Endothelial cell of umbilical vein (primary cell): ENCODE results near the gene TMPRSS3.

Source experiments
- CTCF ChIP-seq, 2 donors: IDR thresholded peaks; 1 replicate in 1 of 2; 2 replicates in 1 of 2; pipeline ENCODE4 v1.5.1; 2011; ENCODE audit warnings: low read length in 2 of 2, mild to moderate bottlenecking in 2 of 2, moderate library complexity in 2 of 2, control low read depth in 1 of 2, inconsistent platforms in 1 of 2, low read depth in 1 of 2; ENCODE audit not compliant: insufficient read depth in 1 of 2; ENCODE audit errors: extremely low read depth in 1 of 2
- EZH2 ChIP-seq: IDR thresholded peaks from 2 replicates; pipeline ENCODE4 v1.6.1; 2012; ENCODE audit warnings: borderline replicate concordance, low read depth, mild to moderate bottlenecking, moderate library complexity, low read length, inconsistent platforms; ENCODE audit not compliant: severe bottlenecking
- FOS ChIP-seq: IDR thresholded peaks from 2 replicates; pipeline ENCODE4 v1.6.1; 2011; ENCODE audit warnings: mild to moderate bottlenecking, low read length, moderate library complexity, borderline replicate concordance; ENCODE audit not compliant: insufficient read depth
- POLR2A ChIP-seq: IDR thresholded peaks from 2 replicates; pipeline ENCODE4 v1.6.1; 2012; ENCODE audit warnings: low read depth, mild to moderate bottlenecking, control low read depth, low read length
- POLR2AphosphoS5 ChIP-seq: IDR thresholded peaks from 2 replicates; pipeline ENCODE4 v1.6.1; 2012; ENCODE audit warnings: low read depth, mild to moderate bottlenecking, control low read depth, low read length, moderate library complexity; ENCODE audit not compliant: insufficient read depth

- TF ChIP-seq CTCF (IDR thresholded peaks at IDR 0.05; ENCODE audit: extremely low read depth in 1 of 2, insufficient read depth in 1 of 2, low read depth in 1 of 2, low read length in 2 of 2): no peak
- no peak for TF ChIP-seq FOS
- TF ChIP-seq POLR2A: no peak
- TF ChIP-seq EZH2: no peak
- TF ChIP-seq POLR2AphosphoS5: no peak
These were observed 5.2 kb downstream of the TMPRSS3 start for GRCh38 chr21:42390696-42391095.
